Measurements from ENCODE around the gene MARCHF2. TPM values are rescaled to one million over a fixed set of nuclear protein-coding genes. Genes with fewer than 3 reads are reported as not detected.

Gene MARCHF2
- total and polyA plus RNA-seq, 2 donors (not counting 3 experiments of a cell fraction or from before 2014, with no cell fraction given), result 43.5 to 91.9 TPM

GRCh38 chr19:8366121-8366581, 47.0 kb upstream of the MARCHF2 start:
- Histone ChIP-seq H3K36me3 (ENCODE audit: control insufficient read depth in 2 of 2, extremely low read depth in 1 of 2, insufficient read depth in 2 of 2, low read length in 2 of 2) (no peaks in the 10 kb centered on the region), H3K27me3 (ENCODE audit: control insufficient read depth in 2 of 2, insufficient read depth in 2 of 2, low read length in 2 of 2) (no peaks in the 10 kb centered on the region), H3K9me3 (replicated peaks; ENCODE audit: control insufficient read depth, insufficient read depth, low read length) (no peaks in the 10 kb centered on the region), H2AFZ (ENCODE audit: low read depth, low read length) (no peak overlapping the region), H3K9me1 (replicated peaks; ENCODE audit: control insufficient read depth, extremely low read depth, insufficient read depth, low read length) (no peaks in the 10 kb centered on the region), H4K20me1 (replicated peaks; ENCODE audit: control insufficient read depth, extremely low read depth, insufficient read depth, low read length) (no peaks in the 10 kb centered on the region), H3K4me1 (ENCODE audit: control insufficient read depth, extremely low read depth, insufficient read depth, low read length) (peaks cover 34% of the 10 kb centered on the region), H3K9ac (replicated peaks; ENCODE audit: extremely low read depth, insufficient read depth, low read length) (no peak overlapping the region), H3K27ac (ENCODE audit: insufficient read depth, low read depth, low read length) (no peak overlapping the region), H3K4me3 (replicated peaks in 1 of 3; ENCODE audit: insufficient read depth in 1 of 3, low read depth in 1 of 3, low read length in 3 of 3) (no peak overlapping the region), H3K79me2 (ENCODE audit: control insufficient read depth, insufficient read depth, low read length) (no peaks in the 10 kb centered on the region), H3K4me2 (ENCODE audit: insufficient read depth, low read length) (no peak overlapping the region)
- no TSS peak for BruUV-seq (replicated peaks)
- dilution Hi-C loops (cut with MboI; ENCODE audit: extremely low pct_ligation_motif_present, low sequenced_read_pairs), result no loop called here
- POLR2A ChIA-PET, result interaction anchor here (0.9 to 1.2 kb wide), 2 partner anchors 24 to 25 kb away, joined by 3 read pairs; no protein-coding TSS in a partner anchor
- intact Hi-C loops (cut with micrococcal nuclease), result no loop called here
- FAIRE-seq (no peak), DNase-seq (ENCODE audit: low read depth, low spot score) (no peak)
- TF ChIP-seq FOS (IDR thresholded peaks at IDR 0.05; ENCODE audit: borderline replicate concordance, insufficient read depth, low read length) (no peak), GATA2 (IDR thresholded peaks at IDR 0.05; ENCODE audit: insufficient read depth, insufficient read length, low read depth, low read length) (no peak), MYC (IDR thresholded peaks at IDR 0.05; ENCODE audit: low read depth, low read length) (no peak), EZH2 (IDR thresholded peaks at IDR 0.05; ENCODE audit: borderline replicate concordance, low read depth, low read length, severe bottlenecking) (no peak), JUN (IDR thresholded peaks at IDR 0.05; ENCODE audit: borderline replicate concordance, insufficient read depth, insufficient read length, low read depth) (no peak), CTCF (IDR thresholded peaks at IDR 0.05; ENCODE audit: extremely low read depth in 1 of 2, insufficient read depth in 1 of 2, low read depth in 1 of 2, low read length in 2 of 2) (no peak)
- CTCF ChIA-PET, result interaction anchor here (0.6 to 3.5 kb wide), 2 partner anchors 12 to 18 kb away, joined by 3 to 36 read pairs; no protein-coding TSS in a partner anchor
